ENCODE results near the gene TRPT1.

The TRPT1 gene

GRCh38 chr11:64244107-64244506 lies 18.1 kb upstream of the TRPT1 start:
- Histone ChIP-seq H3K4me3 (replicated peaks; ENCODE audit: insufficient read depth, low read length) (no peak overlapping the region), H3K27ac (replicated peaks) (no peak overlapping the region)
- no peak for DNase-seq (ENCODE audit: low read depth in 1 of 2, low spot score in 1 of 2)

DNA sequence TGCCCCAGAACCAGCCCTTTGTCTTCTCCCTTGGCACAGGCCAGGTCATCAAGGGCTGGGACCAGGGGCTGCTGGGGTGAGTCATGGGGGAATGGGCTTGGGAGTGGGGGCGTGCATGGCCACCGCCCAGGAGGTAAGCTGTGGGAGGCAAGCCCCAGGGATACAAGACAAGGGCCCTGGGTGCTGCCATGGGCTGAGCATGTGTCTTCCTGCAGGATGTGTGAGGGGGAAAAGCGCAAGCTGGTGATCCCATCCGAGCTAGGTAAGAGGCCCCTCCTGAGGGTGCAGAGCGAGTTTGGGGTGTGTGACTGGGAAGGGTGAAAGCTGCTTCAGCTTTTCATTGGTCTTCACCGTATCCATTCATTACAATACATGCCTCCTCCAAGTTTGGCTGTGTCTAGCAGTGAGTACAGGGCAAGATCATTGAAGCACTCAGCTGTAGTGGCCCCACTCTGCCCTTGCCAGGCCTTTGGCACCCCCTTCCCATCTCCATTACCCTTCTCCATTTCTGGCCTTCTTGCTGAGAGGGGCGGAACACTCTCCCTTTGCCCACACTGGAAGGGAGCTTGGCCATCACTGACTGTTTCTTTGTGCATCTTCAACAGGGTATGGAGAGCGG lies 17.4 kb upstream of the TRPT1 start:
- Histone ChIP-seq H3K4me3 (replicated peaks; ENCODE audit: insufficient read depth, low read length) (no peak overlapping the region), H3K27me3 (ENCODE audit: insufficient read depth, poor library complexity, severe bottlenecking) (no peaks in the 10 kb centered on the region), H3K27ac (replicated peaks) (no peak overlapping the region)
- TF ChIP-seq POLR2AphosphoS5 (IDR thresholded peaks at IDR 0.05; ENCODE audit: low read depth) (peak; percentile 61; the same call in 1 of the 2 replicates), SPI1 (IDR thresholded peaks at IDR 0.05; ENCODE audit: borderline replicate concordance, low read depth) (no peak)
- TF ChIP-seq, protein P1, sequence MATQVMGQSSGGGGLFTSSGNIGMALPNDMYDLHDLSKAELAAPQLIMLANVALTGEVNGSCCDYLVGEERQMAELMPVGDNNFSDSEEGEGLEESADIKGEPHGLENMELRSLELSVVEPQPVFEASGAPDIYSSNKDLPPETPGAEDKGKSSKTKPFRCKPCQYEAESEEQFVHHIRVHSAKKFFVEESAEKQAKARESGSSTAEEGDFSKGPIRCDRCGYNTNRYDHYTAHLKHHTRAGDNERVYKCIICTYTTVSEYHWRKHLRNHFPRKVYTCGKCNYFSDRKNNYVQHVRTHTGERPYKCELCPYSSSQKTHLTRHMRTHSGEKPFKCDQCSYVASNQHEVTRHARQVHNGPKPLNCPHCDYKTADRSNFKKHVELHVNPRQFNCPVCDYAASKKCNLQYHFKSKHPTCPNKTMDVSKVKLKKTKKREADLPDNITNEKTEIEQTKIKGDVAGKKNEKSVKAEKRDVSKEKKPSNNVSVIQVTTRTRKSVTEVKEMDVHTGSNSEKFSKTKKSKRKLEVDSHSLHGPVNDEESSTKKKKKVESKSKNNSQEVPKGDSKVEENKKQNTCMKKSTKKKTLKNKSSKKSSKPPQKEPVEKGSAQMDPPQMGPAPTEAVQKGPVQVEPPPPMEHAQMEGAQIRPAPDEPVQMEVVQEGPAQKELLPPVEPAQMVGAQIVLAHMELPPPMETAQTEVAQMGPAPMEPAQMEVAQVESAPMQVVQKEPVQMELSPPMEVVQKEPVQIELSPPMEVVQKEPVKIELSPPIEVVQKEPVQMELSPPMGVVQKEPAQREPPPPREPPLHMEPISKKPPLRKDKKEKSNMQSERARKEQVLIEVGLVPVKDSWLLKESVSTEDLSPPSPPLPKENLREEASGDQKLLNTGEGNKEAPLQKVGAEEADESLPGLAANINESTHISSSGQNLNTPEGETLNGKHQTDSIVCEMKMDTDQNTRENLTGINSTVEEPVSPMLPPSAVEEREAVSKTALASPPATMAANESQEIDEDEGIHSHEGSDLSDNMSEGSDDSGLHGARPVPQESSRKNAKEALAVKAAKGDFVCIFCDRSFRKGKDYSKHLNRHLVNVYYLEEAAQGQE (IDR thresholded peaks at IDR 0.05; ENCODE audit: insufficient replicate concordance, low read depth) = no peak
- no peak for DNase-seq (ENCODE audit: low read depth in 1 of 2, low spot score in 1 of 2)

More at GRCh38 chr11:64244107-64244506, 18.1 kb upstream of the TRPT1 start:
- H3K27me3 ChIP-seq (ENCODE audit: insufficient read depth, poor library complexity, severe bottlenecking) = no peaks in the 10 kb centered on the region
- TF ChIP-seq GABPA (IDR thresholded peaks at IDR 0.05; ENCODE audit: low read depth) (no peak), CTCF (IDR thresholded peaks at IDR 0.05; ENCODE audit: insufficient read depth, low read length) (no peak), POLR2AphosphoS5 (IDR thresholded peaks at IDR 0.05; ENCODE audit: low read depth) (no peak; the same call in 1 of the 2 replicates), SPI1 (IDR thresholded peaks at IDR 0.05; ENCODE audit: borderline replicate concordance, low read depth) (no peak)
- TF ChIP-seq, protein P1 (IDR thresholded peaks at IDR 0.05; ENCODE audit: insufficient replicate concordance, low read depth) = no peak

- peak in 1 of 2 experiments; percentile 39 for DNase-seq (ENCODE audit: low read depth in 1 of 2, low spot score in 1 of 2)
- Histone ChIP-seq H3K4me3 (replicated peaks; ENCODE audit: insufficient read depth, low read length) (peak overlapping the region; percentile 80), H3K27me3 (ENCODE audit: insufficient read depth, poor library complexity, severe bottlenecking) (no peaks in the 10 kb centered on the region), H3K27ac (replicated peaks) (peak overlapping the region; percentile 97)
- 0 out of 2 replicates have a peak, but pooled peaks have one; percentile 19 for TF ChIP-seq GABPA (IDR thresholded peaks at IDR 0.05; ENCODE audit: low read depth)
- TF ChIP-seq, protein P1 (IDR thresholded peaks at IDR 0.05; ENCODE audit: insufficient replicate concordance, low read depth) = no peak
Observed at GRCh38 chr11:64241491-64242374, 15.7 kb upstream of the TRPT1 start.

- H3K27ac ChIP-seq (replicated peaks) = peak overlapping the region; percentile 97
- peak overlapping the region; percentile 80 for H3K4me3 ChIP-seq (replicated peaks; ENCODE audit: insufficient read depth, low read length)
- DNase-seq (ENCODE audit: low read depth in 1 of 2, low spot score in 1 of 2) = peak; percentile 98 to 100
- TF ChIP-seq SPI1 (IDR thresholded peaks at IDR 0.05; ENCODE audit: borderline replicate concordance, low read depth) (no peak), CTCF (IDR thresholded peaks at IDR 0.05; ENCODE audit: insufficient read depth, low read length) (no peak), POLR2AphosphoS5 (IDR thresholded peaks at IDR 0.05; ENCODE audit: low read depth) (no peak), GABPA (IDR thresholded peaks at IDR 0.05; ENCODE audit: low read depth) (no peak)
- TF ChIP-seq, protein P1 (IDR thresholded peaks at IDR 0.05; ENCODE audit: insufficient replicate concordance, low read depth) = no peak
- no peaks in the 10 kb centered on the region for H3K27me3 ChIP-seq (ENCODE audit: insufficient read depth, poor library complexity, severe bottlenecking)
Observed at GRCh38 chr11:64241241-64241490, 15.2 kb upstream of the TRPT1 start.

Data from HL-60 (cell line).